ENCODE results near the gene RAB22A.

- TF ChIP-seq POLR2A (IDR thresholded peaks at IDR 0.05; ENCODE audit: low read depth, low read length) (no peak), POLR2AphosphoS5 (IDR thresholded peaks at IDR 0.05; ENCODE audit: low read depth, low read length) (no peak)
These were observed 22.5 kb downstream of the RAB22A start for GRCh38 chr20:58331961-58332551.

Data from GM12891 (cell line).